Measurements from ENCODE around the gene YRDC. TPM values are rescaled to one million over a fixed set of nuclear protein-coding genes. Genes with fewer than 3 reads are reported as not detected.

Gene YRDC
- total RNA-seq, 4 donors from 2014 or later: 13.1 to 41.7 (median 26.1) TPM

GRCh38 chr1:37831109-37831508 lies 23.1 kb upstream of the YRDC start:
- Histone ChIP-seq H3K9me3 (no peaks in the 10 kb centered on the region), H3K27ac (no peak overlapping the region), H3K36me3 (peaks cover 86% of the 10 kb centered on the region), H3K4me3 (no peak overlapping the region), H3K27me3 (no peaks in the 10 kb centered on the region), H3K4me1 (no peaks in the 10 kb centered on the region)
- TF ChIP-seq EP300 (IDR thresholded peaks at IDR 0.05) (no peak), POLR2AphosphoS5 (IDR thresholded peaks at IDR 0.05) (no peak), POLR2A (IDR thresholded peaks at IDR 0.05) (no peak), CTCF (IDR thresholded peaks at IDR 0.05) (no peak)
- DNase-seq (ENCODE audit: low spot score in 2 of 2): no peak
- 97% methylated on average over 4 of the region's 4 CpGs for WGBS

DNA sequence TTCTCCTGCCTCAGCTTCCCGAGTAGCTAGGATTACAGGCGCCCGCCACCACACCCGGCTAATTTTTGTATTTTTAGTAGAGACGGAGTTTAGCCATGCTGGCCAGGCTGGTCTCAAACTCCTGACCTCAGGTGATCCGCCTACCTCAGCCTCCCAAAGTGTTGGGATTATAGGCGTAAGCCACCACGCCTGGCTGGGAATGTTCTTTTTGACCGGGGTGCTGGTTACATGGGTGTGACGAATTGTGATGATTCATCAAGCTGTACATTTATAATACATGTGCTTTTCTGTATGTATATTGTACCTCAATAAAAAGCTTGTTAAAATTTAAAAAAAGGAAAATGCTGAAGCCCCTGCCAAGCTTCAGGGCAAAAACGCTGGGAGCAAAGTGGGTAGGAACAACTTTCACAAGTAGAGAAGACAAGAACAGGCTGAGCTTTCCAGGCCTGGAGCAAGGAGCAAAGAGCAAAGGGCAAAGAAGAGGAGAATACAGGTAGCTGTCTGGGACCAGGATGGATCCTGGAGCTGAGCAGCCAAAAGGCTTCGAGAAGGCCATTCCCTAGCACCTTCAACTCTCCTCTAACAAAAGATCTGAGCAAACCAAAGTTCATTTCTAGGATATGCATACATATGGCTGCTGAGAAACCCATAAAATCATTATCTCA lies 20.5 kb upstream of the YRDC start:
- H3K4me3 ChIP-seq: no peak overlapping the region
- TF ChIP-seq POLR2AphosphoS5 (IDR thresholded peaks at IDR 0.05) (no peak), CTCF (IDR thresholded peaks at IDR 0.05) (no peak), EP300 (IDR thresholded peaks at IDR 0.05) (no peak), POLR2A (IDR thresholded peaks at IDR 0.05) (no peak)
- H3K27me3 ChIP-seq: no peaks in the 10 kb centered on the region
- no peak overlapping the region for H3K27ac ChIP-seq
- no peaks in the 10 kb centered on the region for H3K4me1 ChIP-seq
- peaks cover 75% of the 10 kb centered on the region for H3K36me3 ChIP-seq
- H3K9me3 ChIP-seq: no peaks in the 10 kb centered on the region
- no peak for DNase-seq (ENCODE audit: low spot score in 2 of 2)
- WGBS: 91% methylated on average over 12 of the region's 12 CpGs

- no peak overlapping the region for H3K27ac ChIP-seq
Observed at GRCh38 chr1:37825506-37825905, 17.5 kb upstream of the YRDC start.

DNA sequence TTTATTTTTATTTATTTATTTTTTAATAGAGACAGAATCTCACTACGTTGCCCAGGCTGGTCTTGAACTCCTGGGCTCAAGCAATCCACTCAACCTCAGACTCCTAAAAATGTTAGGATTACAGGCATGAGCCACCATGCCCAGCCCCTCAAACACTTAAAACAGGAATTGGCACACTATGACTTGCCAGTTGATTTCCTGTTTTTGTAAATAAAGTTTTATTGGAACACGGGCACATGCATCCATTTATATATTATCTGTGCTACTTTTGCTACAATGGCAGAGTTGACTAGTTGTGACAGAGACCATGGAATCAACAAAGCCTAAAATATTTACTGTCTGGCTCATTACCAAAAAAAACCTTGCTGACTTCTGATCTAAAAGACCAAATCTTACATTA lies 16.0 kb upstream of the YRDC start:
- Histone ChIP-seq H3K4me1 (no peaks in the 10 kb centered on the region), H3K9me3 (no peaks in the 10 kb centered on the region), H3K27me3 (no peaks in the 10 kb centered on the region), H3K36me3 (peaks cover 74% of the 10 kb centered on the region), H3K27ac (no peak overlapping the region), H3K4me3 (no peak overlapping the region)
- WGBS: 95% methylated on average over 2 of the region's 2 CpGs
- DNase-seq (ENCODE audit: low spot score in 2 of 2): no peak
- no peak for TF ChIP-seq EP300 (IDR thresholded peaks at IDR 0.05)

More at GRCh38 chr1:37825506-37825905, 17.5 kb upstream of the YRDC start:
- TF ChIP-seq POLR2AphosphoS5 (IDR thresholded peaks at IDR 0.05): no peak
- no peak for TF ChIP-seq POLR2A (IDR thresholded peaks at IDR 0.05)
- TF ChIP-seq EP300 (IDR thresholded peaks at IDR 0.05): no peak
- no peak for TF ChIP-seq CTCF (IDR thresholded peaks at IDR 0.05)
- no peaks in the 10 kb centered on the region for H3K27me3 ChIP-seq
- H3K4me1 ChIP-seq: no peaks in the 10 kb centered on the region
- 70% methylated on average over 2 of the region's 2 CpGs for WGBS
- H3K4me3 ChIP-seq: no peak overlapping the region
- no peaks in the 10 kb centered on the region for H3K9me3 ChIP-seq
- H3K36me3 ChIP-seq: peaks cover 77% of the 10 kb centered on the region
- no peak for DNase-seq (ENCODE audit: low spot score in 2 of 2)

- Histone ChIP-seq H3K4me3 (no peak overlapping the region), H3K4me1 (no peaks in the 10 kb centered on the region), H3K27me3 (no peaks in the 10 kb centered on the region), H3K27ac (no peak overlapping the region), H3K9me3 (no peaks in the 10 kb centered on the region), H3K36me3 (peaks cover 74% of the 10 kb centered on the region)
- no peak for DNase-seq (ENCODE audit: low spot score in 2 of 2)
- 88% methylated on average over 9 of the region's 9 CpGs for WGBS
- TF ChIP-seq POLR2AphosphoS5 (IDR thresholded peaks at IDR 0.05) (no peak), CTCF (IDR thresholded peaks at IDR 0.05) (no peak), EP300 (IDR thresholded peaks at IDR 0.05) (no peak), POLR2A (IDR thresholded peaks at IDR 0.05) (no peak)
Observed at GRCh38 chr1:37822906-37823815, 15.2 kb upstream of the YRDC start.
